ENCODE data around the gene C4orf50.

GRCh38 chr4:5965225-5965624 lies 53.0 kb downstream of the C4orf50 start:
- TF ChIP-seq EP300 (IDR thresholded peaks at IDR 0.05; ENCODE audit: low read depth) = no peak
- no peak for TF ChIP-seq POLR2A (IDR thresholded peaks at IDR 0.05)
